ENCODE data around the gene CD74.

DNA sequence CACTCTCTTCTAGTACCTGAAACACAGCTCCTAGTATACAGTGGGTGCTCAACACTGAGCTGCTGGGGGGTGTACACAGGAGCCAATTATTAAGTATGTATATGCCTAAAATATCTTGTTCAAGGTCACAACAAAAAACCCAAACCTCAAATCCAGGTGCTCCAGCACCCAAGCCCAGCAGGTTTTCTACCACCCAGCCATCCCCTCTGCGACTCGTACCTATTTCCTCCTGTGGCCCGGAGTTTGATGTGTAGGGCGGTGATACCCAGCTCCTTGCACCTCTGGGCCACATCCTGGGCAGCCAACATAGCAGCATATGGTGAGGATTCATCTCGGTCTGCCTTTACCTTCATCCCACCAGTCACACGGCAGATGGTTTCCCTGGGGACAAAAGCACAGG, 33.9 kb upstream of the CD74 start:
- TF ChIP-seq, protein P1, sequence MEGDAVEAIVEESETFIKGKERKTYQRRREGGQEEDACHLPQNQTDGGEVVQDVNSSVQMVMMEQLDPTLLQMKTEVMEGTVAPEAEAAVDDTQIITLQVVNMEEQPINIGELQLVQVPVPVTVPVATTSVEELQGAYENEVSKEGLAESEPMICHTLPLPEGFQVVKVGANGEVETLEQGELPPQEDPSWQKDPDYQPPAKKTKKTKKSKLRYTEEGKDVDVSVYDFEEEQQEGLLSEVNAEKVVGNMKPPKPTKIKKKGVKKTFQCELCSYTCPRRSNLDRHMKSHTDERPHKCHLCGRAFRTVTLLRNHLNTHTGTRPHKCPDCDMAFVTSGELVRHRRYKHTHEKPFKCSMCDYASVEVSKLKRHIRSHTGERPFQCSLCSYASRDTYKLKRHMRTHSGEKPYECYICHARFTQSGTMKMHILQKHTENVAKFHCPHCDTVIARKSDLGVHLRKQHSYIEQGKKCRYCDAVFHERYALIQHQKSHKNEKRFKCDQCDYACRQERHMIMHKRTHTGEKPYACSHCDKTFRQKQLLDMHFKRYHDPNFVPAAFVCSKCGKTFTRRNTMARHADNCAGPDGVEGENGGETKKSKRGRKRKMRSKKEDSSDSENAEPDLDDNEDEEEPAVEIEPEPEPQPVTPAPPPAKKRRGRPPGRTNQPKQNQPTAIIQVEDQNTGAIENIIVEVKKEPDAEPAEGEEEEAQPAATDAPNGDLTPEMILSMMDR (conservative IDR thresholded peaks at IDR 0.05), result no peak
- no peak for TF ChIP-seq ZFX (IDR thresholded peaks at IDR 0.05)

All from C4-2B (cell line).